ENCODE measurements around the gene GMFB. TPM values are rescaled to one million over a fixed set of nuclear protein-coding genes. Genes with fewer than 3 reads are reported as not detected.

GMFB gene
- total RNA-seq, 1 donor from 2014 or later = 56.1 TPM

- no peaks in the 10 kb centered on the region for H3K36me3 Mint-ChIP-seq
- TF ChIP-seq CTCF (IDR thresholded peaks at IDR 0.05; ENCODE audit: unreplicated experiment) = no peak
Measured at GRCh38 chr14:54493293-54493692, 4.5 kb upstream of the GMFB start.

GRCh38 chr14:54490445-54491175 lies 1.8 kb upstream of the GMFB start:
- Mint-ChIP-seq H3K36me3 (peaks cover 8% of the 10 kb centered on the region), H3K27me3 (ENCODE audit: low read depth) (no peaks in the 10 kb centered on the region), H3K9me3 (peaks cover under 1% of the 10 kb centered on the region), H3K4me1 (peaks cover 39% of the 10 kb centered on the region), H3K27ac (peak overlapping the region; percentile 94), H3K4me3 (no peak overlapping the region)
- TF ChIP-seq CTCF (IDR thresholded peaks at IDR 0.05; ENCODE audit: unreplicated experiment) = no peak
- no peak for DNase-seq (ENCODE audit: low spot score in 2 of 2, unreplicated experiment in 2 of 2)

More at GRCh38 chr14:54493293-54493692, 4.5 kb upstream of the GMFB start:
- Mint-ChIP-seq H3K27me3 (ENCODE audit: low read depth) (no peaks in the 10 kb centered on the region), H3K27ac (no peak overlapping the region), H3K4me3 (no peak overlapping the region), H3K4me1 (peaks cover 29% of the 10 kb centered on the region), H3K9me3 (no peaks in the 10 kb centered on the region)
- no peak for DNase-seq (ENCODE audit: low spot score in 2 of 2, unreplicated experiment in 2 of 2)

GRCh38 chr14:54489731-54490444 lies 1.1 kb upstream of the GMFB start:
- peaks cover 13% of the 10 kb centered on the region for H3K36me3 Mint-ChIP-seq
- DNase-seq (ENCODE audit: low spot score in 2 of 2, unreplicated experiment in 2 of 2) = no peak
- peaks cover 44% of the 10 kb centered on the region for H3K4me1 Mint-ChIP-seq
- peaks cover 4% of the 10 kb centered on the region for H3K9me3 Mint-ChIP-seq
- no peaks in the 10 kb centered on the region for H3K27me3 Mint-ChIP-seq (ENCODE audit: low read depth)
- peak overlapping the region; percentile 94 for H3K27ac Mint-ChIP-seq
- peak overlapping the region; percentile 79 for H3K4me3 Mint-ChIP-seq
- no peak for TF ChIP-seq CTCF (IDR thresholded peaks at IDR 0.05; ENCODE audit: unreplicated experiment)

GRCh38 chr14:54489318-54489683 lies 521 bp upstream of the GMFB start:
- Mint-ChIP-seq H3K4me3 (peak overlapping the region; percentile 79), H3K4me1 (peaks cover 48% of the 10 kb centered on the region), H3K27me3 (ENCODE audit: low read depth) (no peaks in the 10 kb centered on the region), H3K9me3 (peaks cover 4% of the 10 kb centered on the region), H3K27ac (peak overlapping the region; percentile 94), H3K36me3 (peaks cover 13% of the 10 kb centered on the region)
- no peak for TF ChIP-seq CTCF (IDR thresholded peaks at IDR 0.05; ENCODE audit: unreplicated experiment)
- DNase-seq (ENCODE audit: low spot score in 2 of 2, unreplicated experiment in 2 of 2) = no peak

- Mint-ChIP-seq H3K4me3 (peak overlapping the region; percentile 79), H3K9me3 (peaks cover 4% of the 10 kb centered on the region), H3K36me3 (peaks cover 16% of the 10 kb centered on the region), H3K4me1 (peaks cover 51% of the 10 kb centered on the region), H3K27me3 (ENCODE audit: low read depth) (no peaks in the 10 kb centered on the region), H3K27ac (peak overlapping the region; percentile 88)
- DNase-seq (ENCODE audit: low spot score in 2 of 2, unreplicated experiment in 2 of 2) = no peak
- TF ChIP-seq CTCF (IDR thresholded peaks at IDR 0.05; ENCODE audit: unreplicated experiment) = no peak
Measured at GRCh38 chr14:54488318-54488645, 498 bp downstream of the GMFB start.
